Limb (tissue), 2 donors: ENCODE data around the gene MCCC2.
"Not testable (repeated sequence)": the region's sequence is repeated elsewhere in the genome, so short reads cannot be mapped to it uniquely, and the experiment has no call there.

Experiments
- DNase-seq, 2 donors: peaks; one replicate each; pipeline ENCODE4 v3.0.0-alpha.2; 2016; ENCODE audit errors: extremely low spot score in 2 of 2

MCCC2 gene

GRCh38 chr5:71662381-71662780 lies 75.2 kb downstream of the MCCC2 start:
- no peak for DNase-seq

DNA sequence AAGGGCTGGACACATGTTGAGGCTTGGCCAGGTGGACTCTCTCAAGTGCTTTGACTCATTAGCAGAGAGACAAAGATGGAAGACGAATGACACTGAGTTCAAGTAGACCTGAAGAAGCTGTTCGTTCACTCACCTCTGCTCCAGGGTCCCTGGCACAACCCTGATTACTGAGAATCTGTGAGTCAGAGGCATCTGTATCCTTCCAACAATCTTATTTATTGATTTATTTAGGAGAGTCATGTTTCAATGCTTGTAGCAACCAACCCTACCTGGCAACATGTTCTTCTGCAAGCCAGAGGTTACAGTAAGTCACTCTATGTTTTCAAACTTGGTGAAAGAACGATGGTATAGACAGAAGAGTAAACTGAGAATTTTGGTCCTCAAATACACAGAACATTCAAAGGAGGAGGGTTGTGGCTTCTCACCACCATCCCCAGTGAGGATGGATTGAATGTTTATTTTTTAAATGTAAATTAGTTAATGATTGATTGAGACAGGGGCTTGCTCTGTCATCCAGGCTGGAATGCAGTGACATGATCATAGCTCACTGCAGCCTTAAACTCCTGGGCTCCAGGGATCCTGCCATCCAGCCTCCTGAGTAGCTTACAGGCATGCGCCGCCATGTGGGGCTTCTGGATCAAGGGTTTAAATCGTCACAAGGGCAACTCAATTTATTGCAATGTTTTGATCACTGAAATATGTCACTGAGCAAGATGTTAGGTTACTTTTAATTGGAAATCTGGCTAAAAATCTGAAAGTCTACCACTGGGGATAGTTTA lies 76.2 kb downstream of the MCCC2 start:
- no peak for DNase-seq

DNA sequence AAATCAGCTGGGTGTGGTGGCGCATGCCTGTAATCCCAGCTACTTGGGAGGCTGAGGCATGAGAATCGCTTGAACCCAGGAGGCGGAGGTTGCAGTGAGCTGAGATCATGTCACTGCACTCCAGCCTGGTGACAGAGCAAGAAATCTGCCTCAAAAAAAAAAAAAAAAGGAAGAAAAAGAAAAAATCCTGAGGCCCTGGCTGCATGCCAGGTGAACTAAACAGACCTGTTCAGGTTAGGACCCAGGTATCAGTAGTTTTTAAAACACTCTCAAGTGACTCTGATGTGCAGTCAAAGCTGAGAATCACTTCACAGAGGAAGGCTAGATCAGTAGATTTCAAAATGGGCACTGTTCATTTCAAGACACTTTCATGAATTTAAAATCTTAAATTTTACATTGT lies 77.5 kb downstream of the MCCC2 start:
- not testable (repeated sequence) for DNase-seq

GRCh38 chr5:71666321-71666720 lies 79.2 kb downstream of the MCCC2 start:
- no peak for DNase-seq

DNA sequence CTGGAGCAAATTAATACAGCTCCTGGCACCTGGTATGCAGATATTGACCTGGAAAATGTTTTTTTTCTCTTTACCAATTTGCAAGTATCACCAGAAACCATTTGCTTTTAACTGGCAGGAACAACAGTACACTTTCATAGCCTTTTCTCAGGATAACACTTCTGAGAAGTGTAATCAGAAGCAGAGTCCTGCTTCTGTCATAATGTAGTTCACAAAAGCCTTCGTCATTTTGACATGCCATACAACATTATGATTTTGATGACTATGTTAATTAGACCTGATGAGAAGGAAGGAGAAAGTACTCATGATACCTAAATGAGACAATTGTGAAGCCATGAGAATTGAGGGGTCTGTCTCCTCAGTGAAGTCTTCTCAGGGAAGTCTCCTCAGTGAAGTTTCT lies 90.8 kb downstream of the MCCC2 start:
- DNase-seq: no peak

- DNase-seq: no peak
Observed at GRCh38 chr5:71679714-71680113, 92.6 kb downstream of the MCCC2 start.

DNA sequence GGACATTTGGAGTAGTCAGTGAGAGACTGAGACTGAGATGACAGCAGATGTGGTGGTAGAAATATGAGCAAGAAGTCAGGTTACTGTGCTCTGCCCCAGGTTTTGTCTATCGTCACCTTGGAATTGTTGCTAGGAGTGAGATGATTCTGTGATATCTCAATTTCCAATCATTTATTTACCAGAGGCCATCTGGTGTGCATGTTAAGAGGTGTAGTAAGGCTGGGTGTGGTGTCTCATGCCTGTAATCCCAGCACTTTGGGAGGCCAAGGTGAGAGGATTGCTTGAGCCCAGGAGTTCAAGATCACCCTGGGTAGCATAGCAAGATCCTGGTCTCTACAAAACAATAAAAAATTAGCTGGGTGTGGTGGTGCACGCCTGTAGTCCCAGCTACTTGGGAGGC lies 93.4 kb downstream of the MCCC2 start:
- DNase-seq: no peak

DNA sequence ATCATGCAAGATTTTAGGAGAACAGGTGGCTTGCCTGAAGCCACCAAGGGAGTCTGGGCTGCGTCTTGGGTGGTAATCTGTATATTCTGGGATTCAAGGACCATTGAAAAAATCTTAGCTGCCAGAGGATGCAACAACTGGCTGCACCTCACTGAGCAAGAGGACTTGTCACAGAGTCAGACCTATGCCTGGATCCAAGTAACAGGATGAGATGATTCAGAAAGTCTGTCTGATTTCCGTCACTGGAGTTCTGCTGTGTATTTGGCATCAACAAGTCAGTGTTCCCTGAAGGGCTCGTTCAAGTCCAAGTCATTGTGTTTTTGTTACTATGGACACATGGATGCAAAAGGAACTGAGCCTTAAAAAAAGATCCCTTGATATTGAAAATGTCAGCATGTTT lies 94.2 kb downstream of the MCCC2 start:
- peak in 1 of 2 donors; percentile 29 for DNase-seq

GRCh38 chr5:71684309-71684708 lies 97.2 kb downstream of the MCCC2 start:
- no peak for DNase-seq

DNA sequence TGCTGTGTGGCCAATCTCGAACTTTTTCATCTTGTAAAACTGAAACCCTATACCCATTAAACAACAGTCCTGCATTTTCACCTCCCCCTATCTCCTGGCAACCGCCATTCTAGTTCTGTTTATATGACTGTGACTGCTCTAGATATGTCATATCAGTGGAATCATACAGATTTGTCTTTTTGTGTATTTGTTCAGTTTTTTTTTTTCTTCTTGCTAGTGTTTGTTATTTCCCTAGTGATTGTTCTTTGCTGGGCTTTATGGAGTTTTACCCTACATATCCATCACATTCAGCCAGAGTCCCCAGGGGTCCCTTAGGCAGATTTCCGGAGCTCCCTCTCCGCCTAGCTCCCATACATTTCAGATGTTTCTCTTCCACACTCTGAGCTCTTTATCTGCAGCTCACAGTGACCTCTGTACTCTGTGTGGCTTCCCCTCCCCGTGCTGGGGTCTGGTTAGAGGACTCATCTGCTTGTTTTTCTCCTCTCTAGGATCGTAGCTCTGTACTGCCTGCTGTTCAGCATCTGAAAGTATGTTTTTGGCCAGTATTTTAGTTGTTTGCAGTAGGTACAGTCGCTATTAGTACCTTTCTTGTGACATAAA lies 106.8 kb downstream of the MCCC2 start:
- no peak for DNase-seq

DNA sequence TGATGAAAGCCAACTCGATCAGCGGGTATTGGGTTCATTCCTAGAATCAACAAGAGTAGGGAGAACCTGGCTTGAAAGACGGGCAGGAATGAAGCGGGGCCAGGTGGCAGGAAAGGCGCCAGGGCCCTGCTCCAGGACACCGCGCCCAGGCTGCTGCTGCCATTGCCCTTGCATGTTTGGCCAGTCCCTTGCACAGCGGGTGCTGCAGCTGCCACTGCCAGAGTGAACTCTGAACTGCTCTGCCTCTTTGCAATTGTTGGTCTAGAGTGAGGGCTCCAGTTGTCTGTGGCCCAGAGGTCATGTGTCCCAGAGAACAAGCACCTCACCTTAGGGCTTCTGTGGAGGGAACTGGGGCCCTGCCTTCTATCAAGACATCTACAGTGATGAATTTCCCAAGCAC lies 107.9 kb downstream of the MCCC2 start:
- DNase-seq: no peak

DNA sequence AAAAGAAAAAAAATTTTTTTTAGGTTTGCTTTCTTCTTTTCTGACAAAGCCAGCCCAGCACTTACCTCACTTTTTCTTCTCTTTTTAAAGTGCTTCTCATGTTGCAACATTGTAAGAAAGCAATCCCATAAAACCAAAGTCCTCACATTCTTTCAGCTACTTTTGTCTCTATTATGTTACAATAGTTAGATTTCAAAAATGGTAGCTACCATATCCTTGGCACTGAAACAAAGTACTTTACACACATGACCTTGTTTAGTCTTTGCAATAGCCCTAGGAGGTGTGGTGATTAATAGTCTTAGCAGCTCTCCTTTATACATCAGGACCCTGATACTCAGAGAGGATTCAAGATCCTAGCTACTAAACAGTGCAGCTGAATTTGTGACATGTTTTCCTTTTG lies 108.5 kb downstream of the MCCC2 start:
- no peak for DNase-seq

- no peak for DNase-seq
Observed at GRCh38 chr5:71697967-71698366, 110.8 kb downstream of the MCCC2 start.

DNA sequence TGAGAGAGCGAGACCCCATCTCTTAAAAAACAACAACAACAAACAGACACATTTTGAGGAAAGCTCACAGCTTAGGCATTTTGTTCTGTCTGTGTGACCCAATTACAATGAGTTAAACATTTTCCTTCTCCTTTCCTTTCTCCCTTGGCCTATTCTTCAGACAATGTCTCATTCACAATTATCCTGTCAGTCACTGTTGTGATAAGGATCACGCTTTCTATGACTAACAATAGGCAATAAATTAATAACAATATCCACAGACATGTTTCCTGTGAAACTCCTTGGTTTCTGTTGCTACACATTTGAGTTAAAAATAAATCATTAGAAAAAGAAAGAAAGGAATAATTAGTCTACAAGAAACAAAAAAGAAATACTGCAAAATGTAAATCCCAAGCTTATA lies 112.1 kb downstream of the MCCC2 start:
- DNase-seq: no peak

DNA sequence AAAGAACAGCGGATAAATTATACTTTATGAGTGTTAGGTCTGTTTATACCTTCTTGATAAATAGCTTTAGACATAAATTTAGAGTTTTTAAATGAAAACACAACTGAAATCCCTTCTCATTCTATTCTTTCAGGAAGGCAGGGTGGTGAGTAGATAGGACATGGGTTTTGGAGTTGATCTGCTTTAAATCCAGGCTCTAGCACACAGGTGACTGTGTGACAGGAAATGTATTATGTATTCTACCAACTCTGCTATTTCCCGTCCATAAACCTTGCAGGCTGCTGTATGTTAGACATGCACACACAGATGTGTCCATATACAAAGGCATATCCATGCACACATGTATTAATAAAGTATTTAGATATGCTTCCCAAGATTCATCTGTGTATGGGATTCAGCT lies 112.6 kb downstream of the MCCC2 start:
- no peak for DNase-seq

GRCh38 chr5:71700803-71701202 lies 113.7 kb downstream of the MCCC2 start:
- DNase-seq: no peak

GRCh38 chr5:71701407-71701806 lies 114.3 kb downstream of the MCCC2 start:
- no peak for DNase-seq

DNA sequence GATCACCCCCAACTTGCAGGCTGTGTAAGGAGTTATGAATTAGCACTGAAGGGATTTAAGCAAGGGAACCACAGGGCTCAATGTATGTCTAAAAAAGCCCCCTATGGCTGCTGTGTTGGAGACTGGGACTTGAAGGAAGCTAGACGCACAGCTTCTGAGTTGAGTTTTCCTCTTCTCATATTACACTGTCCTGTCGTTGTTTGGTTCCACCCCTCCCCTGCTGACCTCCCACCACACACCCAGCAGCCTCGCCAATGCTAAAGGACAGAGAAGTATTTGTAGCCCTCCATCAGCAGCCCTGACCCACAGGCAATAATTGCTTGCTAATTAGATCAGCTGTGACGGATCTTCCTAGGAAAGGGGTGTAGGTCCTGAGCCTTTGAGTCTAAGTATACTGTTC lies 116.8 kb downstream of the MCCC2 start:
- no peak for DNase-seq

DNA sequence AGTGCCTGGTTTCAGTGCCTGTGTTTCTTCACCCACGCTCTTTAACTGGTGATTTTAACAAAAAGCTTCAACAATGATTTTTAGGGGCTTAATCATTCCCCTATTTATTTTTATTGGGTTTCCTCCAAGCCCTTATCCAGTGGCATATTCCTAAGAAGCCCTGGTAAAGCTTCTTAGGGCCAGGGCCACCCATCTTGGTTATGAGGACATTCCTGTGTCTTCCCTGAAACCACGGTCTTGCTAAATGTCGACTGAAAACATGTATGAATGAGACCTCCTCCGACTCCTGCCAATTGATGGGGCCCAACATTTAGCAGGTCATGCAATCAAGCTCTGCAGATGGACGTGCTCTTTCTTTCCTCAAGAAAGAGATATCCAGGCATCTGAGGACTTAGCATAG lies 118.3 kb downstream of the MCCC2 start:
- DNase-seq: no peak

GRCh38 chr5:71706906-71707305 lies 119.8 kb downstream of the MCCC2 start:
- DNase-seq: no peak
